Skeletal muscle tissue (tissue), 4 donors: ENCODE results near the gene ZNRD2. TPM values are rescaled to one million over a fixed set of nuclear protein-coding genes. Genes with fewer than 3 reads are reported as not detected.

Experiments used
- H3K27ac ChIP-seq: one replicate; pipeline ENCODE4 v1.7.0; 2013; ENCODE audit warnings: mild to moderate bottlenecking, low read depth, low read length, inconsistent platforms
- H3K27me3 ChIP-seq, 3 donors: one replicate each; pipeline ENCODE4 v1.7.0; 2013; ENCODE audit warnings: low read length in 3 of 3; ENCODE audit not compliant: control insufficient read depth in 3 of 3, insufficient read depth in 3 of 3
- H3K36me3 ChIP-seq, 3 donors: one replicate each; pipeline ENCODE4 v1.7.0; 2013; ENCODE audit warnings: low read length in 3 of 3; ENCODE audit not compliant: control insufficient read depth in 3 of 3, insufficient read depth in 3 of 3
- H3K4me1 ChIP-seq, 3 donors: one replicate each; pipeline ENCODE4 v1.7.0; 2013; ENCODE audit warnings: low read length in 3 of 3, mild to moderate bottlenecking in 3 of 3; ENCODE audit not compliant: control insufficient read depth in 3 of 3, insufficient read depth in 3 of 3
- H3K4me3 ChIP-seq, 3 donors: one replicate each; pipeline ENCODE4 v1.7.0; 2013; ENCODE audit warnings: low read length in 3 of 3
- H3K9ac ChIP-seq, 3 donors: one replicate each; pipeline ENCODE4 v1.7.0; 2013; ENCODE audit warnings: low read length in 3 of 3, mild to moderate bottlenecking in 3 of 3, moderate library complexity in 2 of 3, low read depth in 1 of 3
- H3K9me3 ChIP-seq, 3 donors: one replicate each; pipeline ENCODE4 v1.7.0; 2013; ENCODE audit warnings: low read length in 3 of 3; ENCODE audit not compliant: control insufficient read depth in 3 of 3
- total RNA-seq: library from RNA; depleted of rRNA; stranded (reverse); fragments of >200 nt; gene quantifications from one replicate; pipeline ENCODE4 v1.2.3, GENCODE V29; 2014
- donor health status: Osteomylitis.

Gene ZNRD2
- total RNA-seq, 1 donor from 2014 or later = 23.0 TPM

- H3K9me3 ChIP-seq = no peaks in the 10 kb centered on the region
- no peak overlapping the region for H3K27ac ChIP-seq
- H3K27me3 ChIP-seq = no peaks in the 10 kb centered on the region
- no peak overlapping the region for H3K9ac ChIP-seq
- H3K36me3 ChIP-seq = peaks cover 22 to 37% (median 27%) of the 10 kb centered on the region in 3 donors
- no peak overlapping the region for H3K4me3 ChIP-seq
- H3K4me1 ChIP-seq = peaks cover 59 to 60% (median 60%) of the 10 kb centered on the region in 3 donors
Measured at GRCh38 chr11:65609229-65609628, 39.0 kb downstream of the ZNRD2 start.

DNA sequence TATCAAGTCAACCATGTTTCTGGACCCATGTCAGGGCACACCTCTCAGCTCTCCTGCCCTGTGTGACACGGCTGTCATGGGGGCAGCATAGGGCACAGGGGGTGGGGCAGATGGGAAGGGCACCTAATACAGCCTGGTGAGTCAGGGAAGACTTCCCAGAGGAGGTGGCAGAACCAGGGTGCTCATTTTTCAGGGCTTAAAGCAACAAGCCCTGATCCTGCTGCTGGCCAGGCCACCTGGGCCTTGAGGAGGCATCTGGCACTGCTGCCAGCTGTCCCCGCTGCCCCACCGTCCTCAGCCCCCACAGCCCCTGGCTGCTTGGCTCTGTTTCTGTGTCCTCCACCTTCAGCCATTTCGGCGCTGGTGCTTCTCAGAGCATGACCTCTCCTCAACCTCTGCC lies 39.4 kb downstream of the ZNRD2 start:
- H3K36me3 ChIP-seq = peaks cover 18 to 33% (median 22%) of the 10 kb centered on the region in 3 donors
- H3K9me3 ChIP-seq = no peaks in the 10 kb centered on the region
- H3K4me3 ChIP-seq = no peak overlapping the region

DNA sequence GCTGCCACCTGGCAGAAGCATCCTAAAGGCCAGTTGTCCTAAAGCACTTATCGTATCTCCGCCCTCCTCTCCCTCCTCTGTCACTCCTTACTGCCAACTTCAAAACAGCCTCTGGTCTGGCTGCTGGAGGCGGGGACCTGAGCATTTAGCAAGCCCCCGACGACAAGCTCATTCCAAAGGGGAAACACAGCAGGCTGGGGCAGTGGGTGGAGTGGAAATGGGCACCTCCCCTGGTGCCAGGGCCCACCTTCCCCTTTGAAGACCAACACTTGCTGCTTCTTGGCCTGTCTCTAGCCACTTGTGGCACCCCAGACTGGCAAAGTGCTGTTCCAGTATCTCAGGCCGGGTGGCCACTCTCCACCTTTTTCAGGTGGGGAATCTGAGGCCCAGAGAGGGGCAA lies 40.1 kb downstream of the ZNRD2 start:
- Histone ChIP-seq H3K36me3 (peaks cover 10 to 27% (median 16%) of the 10 kb centered on the region in 3 donors), H3K4me1 (peaks cover 59 to 64% (median 64%) of the 10 kb centered on the region in 3 donors), H3K4me3 (peak overlapping the region in 1 of 3 donors; percentile 48), H3K9ac (peak overlapping the region in 2 of 3 donors; percentile 47 to 91), H3K9me3 (no peaks in the 10 kb centered on the region), H3K27me3 (no peaks in the 10 kb centered on the region), H3K27ac (peak overlapping the region; percentile 26)

More for the DNA sequence above, 39.4 kb downstream of the ZNRD2 start:
- Histone ChIP-seq H3K9ac (peak overlapping the region in 1 of 3 donors; percentile 40), H3K4me1 (peaks cover 59 to 64% (median 64%) of the 10 kb centered on the region in 3 donors), H3K27ac (no peak overlapping the region), H3K27me3 (no peaks in the 10 kb centered on the region)

GRCh38 chr11:65611028-65611757 lies 40.9 kb downstream of the ZNRD2 start:
- Histone ChIP-seq H3K9me3 (no peaks in the 10 kb centered on the region), H3K9ac (peak overlapping the region; percentile 69 to 91 (median 91)), H3K27me3 (no peaks in the 10 kb centered on the region), H3K4me1 (peaks cover 59 to 65% (median 65%) of the 10 kb centered on the region in 3 donors), H3K36me3 (peaks cover 2 to 20% (median 10%) of the 10 kb centered on the region in 3 donors), H3K4me3 (peak overlapping the region; percentile 90 to 98 (median 95)), H3K27ac (peak overlapping the region; percentile 26)

DNA sequence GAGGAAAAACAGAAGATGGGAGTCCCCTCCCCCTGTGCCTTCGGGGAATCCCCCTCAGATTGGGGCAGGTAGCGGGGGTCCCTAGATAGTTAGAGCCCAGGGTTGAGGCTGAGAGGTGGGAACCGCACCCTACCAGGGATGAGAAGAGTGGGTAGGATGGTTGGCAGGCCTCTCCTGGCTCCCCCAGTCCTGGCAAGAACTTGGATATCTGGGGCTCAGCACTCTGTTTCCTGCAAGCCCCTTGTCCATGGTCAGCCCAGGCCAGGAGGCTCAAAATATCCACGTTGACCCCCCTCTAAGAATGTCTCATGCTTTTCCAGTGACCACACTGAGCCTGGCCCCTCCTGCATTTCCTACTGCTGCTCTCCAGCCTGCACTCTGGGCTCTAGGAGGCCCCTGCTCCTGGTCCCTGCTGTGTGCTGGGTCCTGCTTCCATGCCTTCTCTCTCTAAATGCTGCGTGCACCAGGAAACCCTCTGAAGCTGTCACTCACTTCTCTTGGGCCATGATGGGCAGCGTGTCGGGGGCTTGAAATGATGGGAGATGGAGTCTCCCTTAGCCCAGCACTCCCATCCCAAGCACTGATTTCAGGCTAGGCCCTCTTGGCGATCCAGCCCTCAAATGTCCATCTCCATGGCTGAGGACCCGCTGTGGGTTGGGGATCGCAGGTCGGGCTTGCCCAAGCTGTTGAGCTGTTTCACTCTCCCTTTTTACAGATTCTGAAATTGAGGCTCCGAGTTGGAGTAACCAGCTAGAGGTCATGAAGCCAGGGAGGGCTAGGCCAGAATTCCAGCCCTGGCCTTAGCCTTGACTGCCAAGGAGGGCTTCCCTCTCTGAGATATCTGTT lies 41.7 kb downstream of the ZNRD2 start:
- Histone ChIP-seq H3K36me3 (peaks cover 2 to 20% (median 10%) of the 10 kb centered on the region in 3 donors), H3K27me3 (no peaks in the 10 kb centered on the region), H3K9ac (peak overlapping the region; percentile 69 to 91 (median 91)), H3K4me1 (peaks cover 63 to 68% (median 67%) of the 10 kb centered on the region in 3 donors), H3K27ac (peak overlapping the region; percentile 26), H3K9me3 (no peaks in the 10 kb centered on the region), H3K4me3 (peak overlapping the region; percentile 90 to 98 (median 95))

GRCh38 chr11:65612691-65613090 lies 42.4 kb downstream of the ZNRD2 start:
- H3K27me3 ChIP-seq = no peaks in the 10 kb centered on the region
- H3K4me1 ChIP-seq = peaks cover 63 to 69% (median 67%) of the 10 kb centered on the region in 3 donors
- H3K9me3 ChIP-seq = no peaks in the 10 kb centered on the region
- H3K9ac ChIP-seq = peak overlapping the region; percentile 70 to 91 (median 91)
- H3K4me3 ChIP-seq = peak overlapping the region; percentile 90 to 98 (median 95)
- peaks cover 7 to 26% (median 13%) of the 10 kb centered on the region in 3 donors for H3K36me3 ChIP-seq
- H3K27ac ChIP-seq = peak overlapping the region; percentile 26

GRCh38 chr11:65613091-65613928 lies 43.0 kb downstream of the ZNRD2 start:
- Histone ChIP-seq H3K4me1 (peaks cover 57 to 62% (median 62%) of the 10 kb centered on the region in 3 donors), H3K36me3 (peaks cover 11 to 25% (median 17%) of the 10 kb centered on the region in 3 donors), H3K27ac (peak overlapping the region; percentile 92)

DNA sequence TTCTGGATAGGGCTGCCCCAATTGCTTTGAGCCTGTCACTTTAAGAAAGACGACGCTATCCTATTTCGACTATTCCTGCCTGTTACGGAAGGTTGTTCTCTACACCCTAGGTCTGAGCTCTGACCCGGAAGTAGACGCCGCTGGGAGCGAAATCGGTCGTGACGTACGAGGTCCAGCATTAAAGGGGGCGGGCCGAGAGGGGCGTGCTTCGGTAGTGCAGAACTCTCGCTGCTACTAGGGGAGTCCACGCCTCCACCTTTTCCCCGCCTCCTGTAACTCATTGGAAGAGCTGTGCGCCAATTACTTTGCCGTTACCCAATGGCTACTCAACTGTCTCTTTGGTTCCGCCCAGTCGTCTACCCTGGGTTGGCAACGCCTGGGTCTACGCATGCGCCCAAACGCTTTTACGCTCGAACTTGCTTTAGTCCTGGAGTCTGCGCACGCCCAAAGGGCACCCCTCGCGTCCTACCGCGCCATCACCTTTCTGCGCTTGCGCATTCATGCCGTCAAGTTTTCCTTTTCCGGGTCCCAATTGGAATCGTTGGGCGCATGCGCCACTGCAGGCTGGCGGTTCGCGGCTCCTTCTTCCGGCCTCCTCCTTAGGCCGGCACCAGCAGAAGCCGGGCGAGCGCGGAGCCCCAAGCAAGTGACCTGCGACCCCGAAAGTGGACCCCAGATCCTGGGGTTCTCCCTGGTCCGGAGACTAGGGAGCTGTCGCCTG lies 45.1 kb downstream of the ZNRD2 start, which contains the start of gene PCNX3:
Gene PCNX3, plus strand, starts transcription at position 548 of the 721 bp plus-strand sequence. CDS start 536 bp downstream, outside the sequence.
- H3K4me3 ChIP-seq = peak within 1 kb of the TSS; percentile 90 to 98 (median 95)
- no peaks in the 10 kb centered on the region for H3K9me3 ChIP-seq
- H3K27me3 ChIP-seq = no peaks in the 10 kb centered on the region
- H3K4me1 ChIP-seq = peaks cover 41 to 47% (median 46%) of the 10 kb centered on the region in 3 donors
- H3K9ac ChIP-seq = peak within 1 kb of the TSS; percentile 91 to 94 (median 91)
- H3K27ac ChIP-seq = peak within 1 kb of the TSS; percentile 92
- peaks cover 31 to 38% (median 31%) of the 10 kb centered on the region in 3 donors for H3K36me3 ChIP-seq

More at GRCh38 chr11:65613091-65613928, 43.0 kb downstream of the ZNRD2 start:
- peak overlapping the region; percentile 91 to 94 (median 91) for H3K9ac ChIP-seq
- no peaks in the 10 kb centered on the region for H3K9me3 ChIP-seq
- H3K4me3 ChIP-seq = peak overlapping the region; percentile 90 to 98 (median 95)
- H3K27me3 ChIP-seq = no peaks in the 10 kb centered on the region
